Fibroblast of upper back skin (primary cell): ENCODE measurements around the gene MAPRE3.
A peak's percentile ranks its signal among the peaks of the same experiment; 100 is the strongest.

Source experiments
- DNase-seq: peaks from one replicate; pipeline ENCODE4 v3.0.0-alpha.2; 2013

MAPRE3 gene

GRCh38 chr2:27042985-27043634 is 72.7 kb downstream of the MAPRE3 start:
- no peak for DNase-seq

DNA sequence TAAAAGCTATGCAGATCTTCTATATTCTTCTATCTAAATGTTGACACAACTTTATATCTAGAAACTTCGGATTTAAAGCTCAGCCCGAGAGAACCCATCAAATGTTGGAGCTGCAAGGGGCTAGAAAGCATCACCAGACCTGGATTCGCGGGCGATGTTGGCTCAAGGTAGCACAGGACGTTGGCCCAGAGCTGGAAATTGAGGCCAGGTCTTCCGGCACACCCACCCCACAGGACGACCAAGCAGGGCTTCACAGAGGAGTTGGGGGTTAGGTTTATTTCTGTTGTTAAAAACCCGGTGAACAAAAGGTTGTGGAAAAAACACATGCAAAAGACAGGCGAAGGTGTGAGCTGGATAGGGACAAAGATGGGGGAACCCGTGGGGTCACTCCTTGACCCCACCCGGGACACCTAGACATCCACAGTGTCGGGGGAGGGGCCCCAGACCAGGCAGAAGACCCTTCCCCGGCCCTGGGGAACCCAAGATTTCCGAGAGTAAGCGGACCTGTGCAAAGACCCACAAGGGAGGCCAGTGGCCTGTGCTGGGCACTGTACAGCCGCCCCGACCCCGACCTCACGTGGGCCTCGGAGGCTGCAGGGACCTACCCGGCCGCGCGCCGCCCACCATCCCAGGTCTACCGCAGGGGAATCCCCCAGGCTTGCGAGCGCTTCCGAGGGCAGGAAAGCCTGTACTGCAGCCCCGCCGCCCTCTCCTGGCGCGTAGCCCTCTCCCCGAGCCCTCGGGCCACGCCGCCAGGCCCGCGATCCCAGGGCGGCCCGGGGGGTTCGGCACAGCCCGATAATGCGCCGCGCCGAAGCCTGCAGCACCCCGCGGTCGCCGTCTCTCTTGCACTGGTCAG is 79.2 kb downstream of the MAPRE3 start:
- no peak for DNase-seq

DNA sequence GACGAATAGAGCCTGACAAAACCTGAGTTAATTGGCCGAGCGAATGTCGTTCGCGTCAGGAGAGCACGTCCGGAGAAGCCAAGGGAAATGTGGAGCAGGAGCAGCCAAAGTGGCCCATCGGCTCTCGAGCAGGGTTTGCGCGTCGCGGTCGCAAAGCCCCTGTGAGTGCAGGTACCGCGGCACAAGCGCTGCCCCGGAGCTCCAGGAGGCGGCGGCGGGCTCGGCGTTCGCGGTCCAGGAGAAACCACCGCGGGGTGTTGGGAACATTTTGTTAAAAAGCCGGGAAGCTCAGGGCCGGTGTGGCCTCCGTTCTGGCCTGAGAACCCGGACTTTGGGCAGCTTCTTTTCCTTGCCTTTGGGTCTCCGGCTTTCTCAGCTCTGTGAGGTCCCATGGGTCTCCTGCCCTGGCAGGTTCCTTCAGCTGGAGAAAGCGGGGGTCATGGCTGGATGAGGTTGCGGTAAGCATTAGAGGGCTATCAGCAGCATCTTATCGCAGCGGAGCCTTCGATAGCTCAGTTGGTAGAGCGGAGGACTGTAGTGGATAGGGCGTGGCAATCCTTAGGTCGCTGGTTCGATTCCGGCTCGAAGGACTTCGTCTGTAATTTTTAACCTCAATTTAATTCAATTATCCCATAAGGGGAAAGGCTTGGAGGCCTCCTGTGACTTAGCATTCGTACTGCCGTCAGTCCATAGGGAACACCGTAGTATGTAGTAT is 80.0 kb downstream of the MAPRE3 start:
- peak; percentile 98 for DNase-seq

DNA sequence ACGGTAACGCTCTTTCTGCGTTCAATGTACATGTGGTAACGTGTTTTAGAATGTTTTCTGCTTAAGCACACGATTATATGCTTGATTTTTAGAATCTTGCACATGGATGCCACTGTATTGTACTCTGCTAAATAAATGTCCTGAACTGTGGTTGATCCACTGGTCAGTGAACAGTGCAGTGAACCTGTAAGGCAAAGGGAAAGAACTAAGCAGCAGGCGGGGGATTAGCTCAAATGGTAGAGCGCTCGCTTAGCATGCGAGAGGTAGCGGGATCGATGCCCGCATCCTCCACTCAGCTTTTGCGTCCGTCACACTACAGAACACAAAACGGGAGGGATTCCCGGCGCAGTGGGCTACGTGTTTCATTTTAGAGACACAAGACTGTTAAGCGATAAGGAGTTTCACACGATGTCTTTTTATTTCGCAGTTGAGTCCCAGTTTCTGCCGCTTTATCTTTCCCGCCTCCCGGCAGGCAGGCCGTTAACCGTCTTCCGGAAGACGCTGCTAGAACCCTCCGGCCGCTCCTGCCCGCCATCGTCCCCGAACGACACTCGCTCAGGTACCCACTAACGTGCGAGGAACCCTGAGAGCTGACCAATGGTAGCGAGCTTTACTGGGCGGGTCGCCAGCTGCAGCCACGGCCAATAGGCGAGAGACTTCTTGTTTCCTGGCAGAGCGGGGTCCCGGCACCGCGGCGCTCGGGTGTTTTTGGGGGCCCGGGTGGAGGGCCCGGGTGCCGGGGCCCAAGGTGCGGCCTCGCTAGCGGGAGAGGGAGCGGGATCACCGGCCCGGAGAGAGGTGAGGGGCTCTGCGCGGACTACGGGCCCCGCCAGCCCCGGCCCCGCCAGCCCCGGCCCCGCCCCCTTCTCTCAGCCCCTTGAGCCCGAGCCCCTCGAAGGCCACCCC is 80.8 kb downstream of the MAPRE3 start, which contains the start of gene AGBL5:
TSS of gene AGBL5 (plus strand) at position 673 of the 906 bp plus-strand sequence. CDS start 1,291 bp downstream, outside the sequence.
- peak; percentile 93 for DNase-seq

DNA sequence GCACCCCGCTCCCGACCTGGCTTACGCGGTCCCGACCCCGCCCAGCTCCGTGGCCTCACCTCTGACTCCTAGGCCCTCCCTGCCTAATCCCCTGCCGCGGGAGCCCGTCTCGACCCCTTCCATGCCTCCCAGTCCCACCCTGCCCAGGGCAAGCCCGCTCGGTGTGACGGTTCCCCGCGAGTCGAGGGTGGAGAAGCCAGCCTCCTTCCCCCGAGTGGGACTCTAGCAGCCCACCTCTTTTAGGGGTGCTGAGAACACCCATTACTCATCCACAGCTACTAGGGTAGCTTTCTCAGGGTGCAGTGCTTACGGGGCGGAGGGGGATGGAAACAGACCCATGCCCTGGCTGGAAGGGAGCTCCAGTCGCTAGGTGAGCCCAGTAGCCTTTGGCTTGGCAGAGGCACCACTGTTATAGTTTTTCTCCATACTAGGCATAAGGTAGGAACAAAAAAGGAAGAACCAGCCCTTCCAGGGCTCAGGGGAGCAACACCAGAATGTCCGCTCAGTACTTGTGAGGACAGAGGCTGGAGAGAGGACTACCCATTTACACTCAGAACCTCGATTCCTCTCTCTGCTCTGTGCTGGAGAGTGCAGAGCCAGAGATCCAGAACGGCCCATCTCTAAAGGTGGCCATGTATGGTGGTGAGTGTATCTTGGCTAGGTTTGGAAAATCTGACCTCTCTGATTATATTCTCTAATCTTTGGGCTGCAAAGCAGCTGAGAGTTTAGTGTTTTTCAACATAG is 81.6 kb downstream of the MAPRE3 start:
- DNase-seq, result no peak

DNA sequence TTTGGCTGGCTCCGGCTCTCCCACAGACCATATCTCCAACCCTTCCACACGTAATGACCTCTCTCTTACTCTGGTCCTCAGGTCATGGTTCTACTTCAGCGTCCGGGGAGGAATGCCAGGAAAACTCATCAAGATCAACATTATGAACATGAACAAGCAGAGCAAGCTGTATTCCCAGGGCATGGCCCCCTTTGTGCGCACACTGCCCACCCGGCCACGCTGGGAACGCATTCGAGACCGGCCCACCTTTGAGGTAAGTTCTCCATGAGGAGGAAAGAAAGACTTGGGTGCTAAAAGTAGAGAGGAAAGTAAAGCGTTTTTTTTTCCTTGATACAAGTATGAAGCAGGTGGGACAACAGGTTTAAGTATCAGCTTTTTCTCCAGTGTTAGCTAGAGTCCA is 82.9 kb downstream of the MAPRE3 start:
- no peak for DNase-seq

DNA sequence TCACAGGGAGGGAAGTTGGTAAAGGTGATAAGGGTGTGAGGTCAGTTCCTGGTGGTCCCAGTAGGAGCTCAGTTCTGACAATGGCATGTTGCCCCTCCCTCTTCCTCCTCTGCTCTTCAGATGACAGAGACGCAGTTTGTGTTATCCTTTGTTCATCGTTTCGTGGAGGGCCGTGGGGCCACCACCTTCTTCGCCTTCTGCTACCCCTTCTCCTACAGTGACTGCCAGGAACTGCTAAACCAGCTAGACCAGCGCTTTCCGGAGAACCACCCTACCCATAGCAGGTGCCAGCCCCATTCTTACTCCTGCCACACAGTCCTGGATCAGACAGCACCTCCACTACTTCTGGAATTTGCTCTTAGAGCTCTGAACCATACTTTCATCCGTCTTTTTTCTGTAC is 83.3 kb downstream of the MAPRE3 start:
- no peak for DNase-seq

GRCh38 chr2:27054721-27055120 is 84.3 kb downstream of the MAPRE3 start:
- no peak for DNase-seq

GRCh38 chr2:27057184-27057583 is 86.7 kb downstream of the MAPRE3 start:
- DNase-seq, result no peak

GRCh38 chr2:27058210-27058609 is 87.8 kb downstream of the MAPRE3 start:
- DNase-seq, result no peak

DNA sequence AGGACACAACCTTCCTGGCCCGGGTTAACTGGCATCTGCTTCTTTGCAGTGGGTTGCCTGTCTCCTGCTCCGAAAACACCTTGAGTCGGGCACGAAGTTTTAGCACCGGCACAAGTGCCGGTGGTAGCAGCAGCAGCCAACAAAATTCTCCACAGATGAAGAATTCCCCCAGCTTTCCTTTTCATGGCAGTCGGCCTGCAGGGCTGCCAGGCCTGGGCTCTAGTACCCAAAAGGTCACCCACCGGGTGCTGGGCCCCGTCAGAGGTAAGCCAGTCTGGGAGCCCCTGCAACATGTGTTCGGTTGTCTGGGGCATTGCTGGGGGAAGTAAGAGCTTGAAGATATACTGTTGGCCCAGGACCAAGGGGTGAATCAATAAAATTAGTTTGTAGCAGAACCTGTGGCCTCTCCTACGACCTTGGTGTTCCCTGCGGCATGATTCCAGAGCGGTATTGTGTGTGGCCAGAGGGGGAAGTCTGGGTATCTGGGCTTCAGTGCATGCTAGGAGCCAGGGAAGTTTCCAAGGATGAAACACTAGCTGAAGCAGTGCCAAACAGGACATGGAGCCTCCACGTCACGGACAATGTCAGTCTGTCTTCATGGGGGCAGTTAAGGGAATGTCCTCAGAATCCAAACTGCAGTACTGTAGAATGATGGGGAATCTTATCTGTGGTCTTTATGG is 88.8 kb downstream of the MAPRE3 start:
- no peak for DNase-seq

DNA sequence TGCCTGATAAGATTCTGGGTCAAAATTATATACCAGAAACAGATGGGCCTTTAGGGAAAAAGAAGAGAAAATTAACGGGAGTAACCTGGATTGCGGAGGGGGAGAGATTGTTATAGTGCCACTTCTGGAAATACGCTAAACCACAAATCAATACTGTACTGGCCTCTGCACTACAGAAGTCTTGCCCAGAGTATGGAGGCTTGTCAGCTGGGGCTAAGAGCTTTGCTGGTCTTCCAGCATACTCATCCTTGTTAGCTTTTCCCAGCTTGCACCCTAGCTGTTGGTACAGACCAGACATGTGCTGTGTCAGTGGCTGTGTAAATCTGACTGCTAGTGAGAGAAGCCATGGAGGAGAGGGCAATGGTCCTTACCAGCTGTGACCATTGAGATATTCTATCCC is 89.9 kb downstream of the MAPRE3 start:
- DNase-seq, result no peak

- DNase-seq, result no peak
Measured at GRCh38 chr2:27065128-27065527, 94.7 kb downstream of the MAPRE3 start.

DNA sequence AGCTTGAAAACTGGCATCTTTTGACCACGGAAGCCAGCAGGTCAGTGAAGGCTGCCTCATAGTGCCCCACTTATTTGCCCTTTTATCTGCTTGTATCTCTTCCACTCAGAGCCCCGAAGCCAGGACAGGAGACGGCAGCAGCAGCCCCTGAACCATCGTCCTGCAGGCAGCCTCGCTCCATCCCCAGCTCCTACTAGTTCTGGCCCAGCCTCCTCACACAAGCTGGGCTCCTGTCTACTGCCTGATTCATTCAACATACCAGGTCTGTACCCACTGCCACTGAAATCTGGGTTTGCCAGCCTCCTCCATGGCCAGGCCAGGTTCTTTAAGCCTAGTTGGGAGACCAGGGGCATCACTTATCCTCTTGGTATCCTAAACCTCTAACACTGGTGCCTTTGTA is 96.9 kb downstream of the MAPRE3 start:
- DNase-seq, result no peak

DNA sequence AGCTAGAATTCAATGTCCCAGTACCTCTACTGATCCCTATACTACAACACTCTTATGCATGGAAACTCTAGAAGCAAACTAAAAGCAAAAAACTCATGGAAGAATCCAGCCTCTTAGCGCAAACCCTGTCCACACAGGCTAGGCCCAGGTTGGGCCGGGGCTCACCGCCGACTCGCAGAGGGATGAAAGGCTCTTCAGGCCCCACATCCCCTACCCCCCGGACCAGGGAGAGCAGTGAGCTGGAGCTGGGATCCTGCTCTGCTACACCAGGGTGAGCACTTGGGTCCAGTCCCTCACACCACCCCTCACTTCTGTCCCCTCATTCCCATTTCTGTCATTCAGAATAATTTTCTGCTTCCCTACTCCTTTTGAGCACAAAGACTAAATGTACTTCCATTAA is 99.0 kb downstream of the MAPRE3 start:
- DNase-seq, result no peak

- no peak for DNase-seq
Measured at GRCh38 chr2:27069961-27070618, 99.7 kb downstream of the MAPRE3 start.

- no peak for DNase-seq
Measured at GRCh38 chr2:27070653-27071276, 100.3 kb downstream of the MAPRE3 start.

DNA sequence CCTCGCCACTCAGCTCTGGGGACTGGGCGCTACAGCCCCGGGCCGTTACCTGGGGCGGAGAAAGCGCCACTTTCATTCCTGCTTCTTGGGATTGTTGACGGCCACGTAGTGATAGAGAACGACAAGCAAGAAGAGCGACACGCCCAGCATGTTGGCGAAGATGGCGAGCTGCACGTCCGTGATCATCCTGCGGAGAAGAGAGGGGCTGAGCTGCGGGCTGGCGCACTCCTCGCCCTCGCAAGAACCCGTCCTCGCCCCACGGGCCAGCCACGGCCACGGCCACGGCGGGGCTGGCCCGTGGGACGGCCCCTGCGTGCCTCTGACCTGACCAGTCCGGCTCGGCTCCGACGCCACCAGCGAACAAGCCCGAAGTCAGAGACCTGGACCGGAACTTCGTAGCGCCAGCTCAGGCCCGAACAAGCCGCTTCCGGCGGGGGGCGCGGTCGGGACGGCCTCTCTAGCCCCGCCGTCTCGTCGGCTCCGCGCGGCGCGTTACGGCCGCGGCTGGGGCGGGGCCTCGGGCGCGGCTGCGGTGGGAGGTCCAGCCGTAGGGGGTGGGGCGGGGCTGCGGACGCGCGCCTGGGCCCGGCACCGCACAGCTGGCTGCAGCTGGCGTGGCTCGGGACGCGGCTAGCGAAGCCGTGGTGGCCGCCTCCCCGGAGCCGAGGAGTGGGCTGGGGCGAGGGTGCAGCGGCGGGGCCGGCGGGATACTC is 101.0 kb downstream of the MAPRE3 start, which contains the start of gene OST4:
TSS of gene OST4 (minus strand) at position 378 of the 713 bp plus-strand sequence.
- peak; percentile 92 for DNase-seq
